CD4-positive, alpha-beta T cell treated with Interleukin-17A for 1 hour (primary cell): ENCODE data around the gene ASTN2.

Experiments used
- DNase-seq: peaks from one replicate; pipeline ENCODE4 v3.0.0-alpha.2; 2020

The ASTN2 gene

DNA sequence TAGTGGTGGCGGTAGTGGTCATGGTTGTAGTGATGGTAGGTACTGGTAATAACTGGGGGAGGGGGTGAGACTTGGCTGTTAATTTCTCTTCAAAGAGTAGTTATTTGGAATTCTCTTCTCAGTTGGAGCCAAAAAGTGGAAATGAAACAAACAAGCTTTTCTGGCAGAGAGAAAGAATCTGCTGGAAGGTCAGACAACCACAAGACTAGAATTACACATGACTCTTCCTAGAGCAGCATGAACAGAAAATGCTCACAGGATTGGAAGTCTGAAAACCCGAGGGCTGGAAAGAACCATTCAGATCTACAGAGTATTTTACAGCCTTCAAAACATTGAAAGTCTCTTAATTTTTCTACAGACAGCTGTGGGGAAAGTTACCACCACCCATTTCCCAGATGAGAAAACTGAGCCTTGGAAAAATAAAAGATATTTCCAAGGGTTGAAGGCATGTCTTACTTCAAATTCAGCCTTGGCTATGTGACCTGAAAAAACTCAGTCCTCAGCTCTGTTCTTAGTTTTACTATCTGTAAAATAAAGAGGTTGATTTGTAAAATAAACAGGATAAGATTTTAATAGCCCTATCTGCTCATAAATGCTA lies 770.7 kb downstream of the ASTN2 start:
- DNase-seq, result no peak

DNA sequence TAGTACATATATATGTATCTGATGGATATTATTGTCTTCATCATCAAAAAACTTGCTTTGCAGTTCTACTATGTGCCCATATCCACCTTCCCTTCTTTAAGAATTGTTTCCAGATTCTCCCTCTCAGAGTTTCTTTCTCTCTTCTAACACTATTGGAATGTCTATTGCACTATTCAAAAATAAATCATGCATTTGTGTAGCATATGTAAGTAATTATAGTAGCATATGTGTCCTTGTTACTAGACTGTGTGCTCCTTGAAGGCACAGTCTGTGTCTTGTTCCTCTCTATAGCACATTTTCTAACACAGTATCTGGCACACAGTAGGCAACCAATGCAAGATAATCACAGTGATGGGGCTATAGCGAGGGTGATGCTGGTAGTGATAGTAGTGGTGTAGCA lies 771.2 kb downstream of the ASTN2 start:
- no peak for DNase-seq

DNA sequence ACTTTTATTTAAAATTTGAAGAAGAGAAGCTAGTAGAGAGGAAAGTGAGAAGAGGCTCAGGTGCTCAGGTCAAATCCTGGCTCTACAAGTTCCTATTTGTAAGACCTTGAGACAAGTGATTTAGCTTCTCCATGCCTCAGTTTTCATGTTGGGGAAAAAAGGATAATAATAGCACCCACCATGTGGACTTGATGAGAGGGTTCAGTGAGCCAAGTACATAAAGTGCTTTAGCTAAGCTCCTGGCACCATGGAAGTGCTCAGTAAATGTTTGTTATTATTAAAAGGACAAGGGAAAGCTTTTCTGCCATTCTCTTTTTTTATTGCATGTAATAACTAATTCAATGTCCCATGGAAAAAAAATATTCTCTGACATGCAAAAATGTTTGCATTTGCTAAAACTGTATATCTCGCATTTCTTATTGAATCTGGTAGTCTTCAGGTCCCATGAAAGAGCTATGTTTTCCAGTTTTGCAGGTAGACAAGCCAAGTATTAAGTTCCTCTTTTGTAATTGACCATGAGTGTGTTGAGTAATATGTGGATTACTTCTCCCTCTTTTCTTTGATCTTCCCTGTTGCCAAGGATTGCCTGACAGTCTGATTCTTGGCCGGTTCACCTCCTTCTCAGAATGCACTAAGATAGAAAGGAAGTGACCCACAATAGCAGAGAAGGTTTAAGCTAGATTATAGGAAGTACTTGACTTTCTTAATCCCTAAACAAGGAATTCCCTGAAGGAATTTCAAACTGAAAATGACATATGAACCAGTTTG lies 773.4 kb downstream of the ASTN2 start:
- DNase-seq, result no peak

DNA sequence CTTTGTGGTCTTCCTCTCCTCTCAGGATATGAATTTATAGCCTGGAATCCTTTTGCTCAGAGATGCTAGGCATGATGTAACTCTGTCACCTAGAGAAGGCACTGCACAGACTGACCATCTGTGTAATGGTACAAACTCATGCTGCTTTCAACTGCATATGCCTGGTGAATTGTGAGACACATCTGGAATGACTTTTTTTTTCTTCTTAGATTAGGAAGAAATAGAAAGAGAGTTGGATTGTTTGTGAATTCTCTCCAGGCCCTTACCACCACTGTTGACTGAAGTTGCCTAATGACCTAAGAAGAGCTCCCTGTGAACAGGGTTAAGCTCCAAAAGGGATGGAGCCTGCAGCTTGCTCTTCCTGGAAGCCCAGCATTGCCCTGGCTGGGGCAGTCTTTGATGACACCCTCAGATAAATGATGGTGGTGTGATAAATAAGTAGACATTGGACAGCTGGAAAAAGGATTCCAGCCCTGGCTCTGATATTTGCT lies 775.6 kb downstream of the ASTN2 start:
- DNase-seq, result no peak

DNA sequence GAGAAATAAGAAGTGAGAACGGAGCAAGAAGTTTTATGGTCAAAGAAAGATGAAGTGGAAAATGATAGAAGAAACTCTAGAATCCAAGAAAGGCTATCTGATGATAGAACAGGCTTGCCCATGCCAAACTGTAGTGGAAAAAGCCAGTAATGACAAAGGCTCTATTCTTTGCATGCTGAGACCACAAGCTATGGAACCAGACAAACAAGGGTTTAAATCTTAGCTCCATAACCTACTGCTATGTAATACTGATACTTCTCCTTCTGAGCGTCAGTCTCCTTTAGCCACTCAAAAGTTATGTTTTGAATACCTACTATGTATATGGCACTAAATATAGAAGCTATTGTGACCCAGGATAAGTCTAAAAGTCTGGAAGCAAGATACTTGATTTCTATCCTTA lies 778.9 kb downstream of the ASTN2 start:
- DNase-seq, result no peak

DNA sequence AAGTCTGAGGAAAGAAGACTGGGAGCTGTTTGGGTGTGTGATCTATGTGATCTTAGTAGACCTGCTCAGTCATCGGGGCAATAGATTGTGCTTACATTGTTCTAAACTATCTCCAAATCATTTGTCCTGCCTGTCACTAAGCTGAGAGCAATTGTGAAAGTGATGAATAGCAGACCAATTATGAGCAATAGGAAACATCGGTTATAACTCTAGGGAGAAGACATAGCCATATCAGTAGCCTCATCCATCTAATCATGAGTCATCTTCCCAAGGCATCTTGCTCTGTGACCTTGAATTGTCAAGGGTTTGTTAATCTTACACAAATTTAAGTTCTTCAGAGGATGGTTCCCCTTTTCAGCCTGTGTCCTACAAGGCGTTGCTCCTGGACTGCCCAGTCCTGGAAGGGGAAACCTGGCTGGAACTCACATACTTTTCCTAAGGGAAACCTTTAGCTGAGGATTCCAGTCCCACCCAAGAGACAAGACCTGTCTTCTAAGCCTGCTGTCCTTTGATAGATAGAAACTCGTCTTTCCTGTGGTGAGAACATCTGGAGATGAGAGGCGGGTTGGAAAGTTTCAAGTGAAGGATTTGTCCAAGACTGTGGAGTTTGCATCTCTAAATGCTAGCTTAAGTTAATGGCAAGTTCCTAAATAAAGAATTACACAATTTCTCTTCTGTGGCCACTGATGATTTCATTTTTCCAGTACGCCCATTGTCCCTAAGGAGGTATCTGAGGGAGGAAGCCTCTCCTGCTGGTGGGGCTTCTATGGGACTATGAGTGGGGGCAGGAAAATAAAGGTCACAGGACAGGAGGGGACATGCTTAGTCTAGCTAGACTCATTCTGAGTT lies 781.6 kb downstream of the ASTN2 start:
- no peak for DNase-seq

DNA sequence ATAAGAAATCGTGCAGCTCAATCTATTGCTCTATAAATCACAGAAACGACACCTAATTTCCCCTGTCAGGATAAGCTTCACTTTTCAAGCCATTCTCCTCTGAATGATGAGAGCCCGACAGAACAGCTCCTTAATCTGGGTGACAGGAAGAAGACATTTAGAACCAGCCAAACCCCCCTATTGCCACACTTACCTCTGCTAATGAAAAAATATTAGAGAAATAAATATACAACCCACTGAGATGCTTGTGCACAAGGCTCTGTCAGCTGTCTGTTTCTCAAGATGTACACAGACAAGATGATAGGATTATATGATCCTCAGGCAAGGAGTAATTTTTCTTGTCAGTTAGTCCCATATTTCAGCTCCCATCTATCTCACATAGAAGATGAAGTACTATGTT lies 785.2 kb downstream of the ASTN2 start:
- DNase-seq, result no peak

DNA sequence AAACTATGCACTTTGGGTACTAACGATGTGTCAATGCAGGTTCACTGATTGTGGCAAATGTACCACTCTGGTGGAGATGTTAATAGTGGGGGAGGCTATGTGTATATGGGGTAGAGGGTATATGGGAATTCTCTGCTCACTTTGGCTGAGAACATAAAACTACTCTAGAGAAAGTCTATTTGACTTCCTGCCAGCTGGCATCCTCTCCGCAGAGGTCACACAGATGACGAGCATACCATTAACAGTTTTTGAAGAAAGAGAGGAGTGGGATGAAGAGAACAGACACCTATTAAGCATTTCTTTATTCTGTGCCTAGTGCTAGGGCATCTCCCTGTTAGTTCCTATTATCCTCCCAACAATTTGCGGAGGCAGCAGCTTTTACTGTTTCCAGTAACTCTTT lies 786.1 kb downstream of the ASTN2 start:
- no peak for DNase-seq

DNA sequence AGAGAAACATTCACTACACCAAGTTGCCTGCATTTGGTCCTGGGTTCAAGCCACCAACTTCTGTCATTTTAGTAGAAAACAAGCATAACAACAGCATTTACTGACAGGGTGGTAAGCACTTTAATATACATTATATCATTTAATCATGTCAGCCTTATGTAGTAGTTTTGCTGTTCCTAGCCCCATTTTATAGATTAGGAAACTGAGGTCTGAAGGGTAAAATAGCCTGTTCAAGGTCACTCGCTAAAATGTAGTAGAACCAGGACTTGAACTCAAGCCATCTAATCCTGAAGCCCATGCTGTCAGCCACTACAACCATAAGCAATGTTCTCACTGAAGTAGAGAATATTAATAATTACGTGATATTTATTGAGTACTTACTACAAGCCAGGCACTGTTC lies 787.4 kb downstream of the ASTN2 start:
- no peak for DNase-seq

DNA sequence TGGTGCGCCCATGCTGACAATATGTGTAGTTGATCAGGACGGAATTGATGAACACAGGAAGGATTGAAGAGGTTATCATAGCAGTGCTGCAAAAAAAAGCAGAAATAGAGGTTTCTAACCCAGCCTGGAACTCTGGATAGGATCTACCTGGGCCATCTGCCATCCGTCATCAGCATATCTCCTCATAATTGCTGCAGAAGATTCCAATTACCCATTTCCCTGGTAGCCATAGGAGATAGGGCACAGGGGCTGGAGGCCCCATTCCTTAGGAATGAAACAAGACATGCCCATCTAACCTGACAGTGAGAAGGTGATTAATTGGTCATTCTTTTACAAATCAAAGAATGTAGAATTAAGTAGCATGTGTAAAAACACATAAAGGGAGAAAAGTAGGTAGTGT lies 788.1 kb downstream of the ASTN2 start:
- DNase-seq, result no peak

DNA sequence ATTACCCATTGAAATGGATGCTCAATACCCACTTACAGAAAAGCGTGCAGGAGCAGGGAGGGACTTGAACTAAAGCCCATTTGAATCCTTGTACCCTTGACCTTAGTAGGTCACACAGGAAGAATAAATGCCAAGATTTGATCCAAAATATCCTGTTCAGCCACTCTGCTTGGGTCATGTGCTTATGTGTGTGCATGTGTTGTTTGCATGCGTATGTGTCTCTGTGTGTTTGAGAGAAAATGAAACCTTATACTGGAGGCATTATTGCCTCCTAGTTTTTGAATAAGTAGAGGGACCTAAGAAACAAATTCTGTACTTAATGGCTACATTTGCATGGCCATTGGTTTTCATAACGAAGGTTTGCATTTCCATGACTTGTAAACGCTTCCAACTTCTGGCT lies 791.1 kb downstream of the ASTN2 start:
- DNase-seq, result no peak

DNA sequence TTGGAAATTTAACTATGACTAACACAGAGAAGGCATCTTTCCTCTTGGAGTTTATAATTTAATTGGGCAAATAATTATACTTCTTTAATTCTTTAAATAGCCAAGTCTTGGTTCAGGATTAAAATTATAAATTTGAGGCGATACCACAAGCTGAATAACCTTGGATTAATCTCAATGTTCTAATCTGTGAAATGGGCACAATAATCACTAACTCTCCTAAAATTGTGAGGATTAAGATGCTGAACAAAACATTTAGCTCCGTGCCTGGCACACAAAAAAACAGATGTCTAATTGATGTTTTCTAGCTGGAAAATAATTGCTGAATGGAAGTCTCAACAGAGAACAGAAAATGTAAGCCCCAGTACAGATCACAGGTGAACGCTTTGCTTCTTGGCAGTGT lies 797.5 kb downstream of the ASTN2 start:
- no peak for DNase-seq

DNA sequence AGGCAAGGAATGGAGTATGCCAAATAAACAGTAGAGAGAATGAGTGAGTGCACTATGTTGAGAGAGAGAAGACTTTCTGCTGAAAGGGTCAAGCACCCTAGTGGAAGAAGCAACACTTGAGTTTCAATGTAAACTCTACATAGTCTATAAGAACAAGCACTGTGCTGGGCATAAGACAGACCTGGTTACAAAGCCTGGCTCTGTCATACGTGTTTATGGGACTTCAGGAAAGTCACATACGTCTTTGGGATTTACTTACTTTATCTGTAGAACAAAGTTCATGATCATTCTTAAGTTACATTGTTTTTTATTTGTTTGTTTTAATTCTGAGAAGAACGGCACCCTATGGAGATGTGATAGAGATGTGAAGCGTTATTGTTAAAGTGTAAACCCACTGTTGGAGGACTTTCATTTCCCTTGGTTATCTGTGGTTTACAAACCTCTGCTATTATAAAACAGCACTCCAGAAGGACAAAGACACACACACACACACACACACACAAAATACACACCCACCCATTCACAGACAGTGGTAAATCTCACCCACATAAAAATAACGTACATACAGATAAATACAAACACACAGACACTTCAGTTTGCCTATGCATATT lies 798.4 kb downstream of the ASTN2 start:
- DNase-seq, result no peak

DNA sequence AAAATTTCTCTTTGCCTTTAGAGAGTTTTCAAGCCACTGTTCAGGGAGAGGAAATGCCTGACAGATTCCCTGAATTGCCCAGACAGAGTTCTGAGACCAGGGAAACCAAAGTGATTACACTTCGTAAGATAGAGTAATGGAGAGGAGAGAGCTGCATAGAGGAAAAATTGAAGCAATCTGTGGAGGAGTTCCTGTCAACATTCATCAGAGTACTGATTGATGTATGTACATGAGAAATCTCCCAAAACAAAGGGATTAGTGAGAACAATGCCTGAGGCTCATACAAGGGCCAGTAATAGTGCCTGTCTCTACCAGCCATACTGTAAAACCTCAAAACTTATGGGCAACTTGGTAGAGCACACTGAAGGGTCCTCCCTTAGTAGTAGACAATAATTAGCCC lies 806.8 kb downstream of the ASTN2 start:
- no peak for DNase-seq

DNA sequence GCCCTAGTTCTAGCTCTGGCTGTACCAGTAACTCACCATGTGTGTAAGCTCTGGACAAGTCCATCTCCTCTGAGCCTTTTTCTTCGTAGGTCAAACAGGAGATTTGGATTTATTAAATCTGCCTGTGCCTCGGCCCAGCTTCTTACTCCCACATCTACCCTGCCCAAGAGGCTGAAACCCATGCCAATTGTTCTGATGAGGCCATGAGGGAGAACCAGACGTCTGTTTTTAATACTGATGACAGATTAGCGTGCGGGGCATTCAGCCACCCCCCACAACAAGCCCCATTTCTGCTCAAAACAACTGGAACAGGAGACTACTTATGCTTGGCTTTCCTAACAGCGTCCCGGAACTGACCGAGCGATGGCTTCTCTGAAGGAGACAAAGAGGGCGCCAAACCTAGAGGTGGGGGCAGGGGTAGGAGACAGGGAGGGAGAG lies 808.9 kb downstream of the ASTN2 start:
- no peak for DNase-seq

DNA sequence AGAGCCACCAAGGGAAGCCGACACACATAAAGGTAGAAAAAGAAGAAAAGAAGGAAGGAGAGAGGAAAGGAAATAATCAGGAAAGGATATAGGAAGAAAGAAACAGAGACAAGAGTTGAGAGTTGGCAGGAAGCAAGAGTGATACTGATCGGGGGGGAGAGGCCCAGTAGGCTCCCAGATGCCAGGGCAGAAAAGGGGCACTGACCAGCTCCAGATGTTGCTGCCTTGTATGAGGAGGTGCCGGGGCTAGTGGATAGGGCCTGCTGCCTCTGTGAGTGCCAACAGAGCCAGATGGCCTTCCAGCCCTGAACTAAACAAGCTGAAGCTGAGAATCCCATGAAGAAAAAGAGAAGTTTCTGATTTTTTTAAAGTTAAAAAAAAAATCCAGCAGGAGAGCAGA lies 809.8 kb downstream of the ASTN2 start:
- no peak for DNase-seq

DNA sequence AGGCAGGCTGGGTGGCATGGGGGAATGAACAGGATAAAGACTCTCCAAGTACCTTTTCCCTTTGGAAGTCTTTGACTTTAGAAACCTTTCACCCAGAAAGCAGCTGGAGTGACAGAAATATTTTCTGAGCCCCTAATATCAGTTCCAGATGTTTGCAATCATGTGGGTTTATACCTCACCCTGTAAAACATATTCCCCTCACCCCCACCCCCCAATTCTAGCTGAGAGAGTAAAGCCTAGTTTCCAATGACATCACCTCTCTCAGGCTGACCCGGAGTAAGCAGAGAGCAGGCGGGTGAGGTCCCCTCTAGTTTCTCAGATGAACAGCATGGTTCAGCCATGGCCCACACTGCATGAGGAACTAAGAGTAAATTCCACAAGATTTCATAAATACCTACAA lies 810.6 kb downstream of the ASTN2 start:
- DNase-seq, result no peak

DNA sequence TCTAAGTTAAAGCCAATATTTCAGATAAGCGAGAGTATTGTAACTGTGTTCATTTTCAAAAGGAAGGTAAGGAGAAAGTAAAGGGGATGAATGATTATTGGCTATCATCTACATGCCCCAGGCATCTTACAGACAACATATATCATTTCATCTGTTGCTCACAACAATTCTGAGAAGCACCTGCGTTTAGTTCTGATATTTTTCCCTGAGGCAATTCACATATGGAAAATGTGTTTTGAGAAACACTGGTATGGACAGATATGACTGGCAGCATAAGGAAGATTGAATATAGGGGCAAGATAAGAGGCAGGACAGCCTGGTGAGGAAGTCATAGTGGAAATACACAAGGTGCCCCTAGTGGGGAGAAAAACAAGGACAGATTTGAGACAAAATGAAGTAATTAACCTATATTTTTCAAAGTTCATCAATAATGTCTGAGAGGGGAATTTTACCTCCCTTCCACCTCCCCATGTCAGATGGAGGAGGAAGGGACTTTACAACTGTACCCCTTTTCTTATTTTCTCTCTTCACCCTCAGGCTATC lies 815.4 kb downstream of the ASTN2 start:
- DNase-seq, result no peak

DNA sequence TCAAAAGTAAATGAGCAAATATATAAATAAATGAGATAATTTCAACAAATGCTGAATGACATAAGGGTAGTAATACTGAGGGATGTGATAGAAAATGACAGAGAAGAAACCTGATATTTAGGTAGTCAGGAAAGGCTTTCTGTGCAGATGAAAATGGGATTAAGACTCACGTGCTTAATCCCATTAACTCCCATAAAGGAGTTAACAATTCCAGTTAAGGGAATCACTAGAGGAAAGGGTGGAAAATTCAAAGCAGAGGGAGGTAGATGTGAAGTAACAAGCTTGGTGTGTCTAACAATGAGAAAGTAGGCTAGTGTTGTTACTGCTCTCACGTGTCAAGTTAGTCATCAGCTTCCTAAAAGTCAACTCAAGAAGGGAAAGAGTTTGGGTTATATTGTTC lies 818.2 kb downstream of the ASTN2 start:
- DNase-seq, result no peak

DNA sequence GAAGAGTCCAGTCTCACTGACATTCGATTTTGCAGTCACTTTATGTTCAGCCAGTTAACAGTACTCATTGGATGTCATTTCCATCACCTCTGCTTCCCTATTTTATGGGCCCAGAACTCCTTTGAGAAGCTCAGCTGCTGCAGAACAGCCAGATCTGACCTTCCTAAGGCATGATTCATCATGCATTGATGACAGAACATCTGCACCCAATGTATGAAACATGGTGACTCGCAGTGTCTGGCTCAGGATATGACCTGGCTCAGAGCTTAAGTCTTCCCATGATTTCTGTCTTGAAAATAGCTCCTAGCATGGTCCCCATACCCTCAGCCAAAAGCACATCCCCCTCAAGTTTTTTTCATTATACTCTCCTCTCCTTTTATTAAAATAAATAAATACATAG lies 820.3 kb downstream of the ASTN2 start:
- DNase-seq, result no peak

DNA sequence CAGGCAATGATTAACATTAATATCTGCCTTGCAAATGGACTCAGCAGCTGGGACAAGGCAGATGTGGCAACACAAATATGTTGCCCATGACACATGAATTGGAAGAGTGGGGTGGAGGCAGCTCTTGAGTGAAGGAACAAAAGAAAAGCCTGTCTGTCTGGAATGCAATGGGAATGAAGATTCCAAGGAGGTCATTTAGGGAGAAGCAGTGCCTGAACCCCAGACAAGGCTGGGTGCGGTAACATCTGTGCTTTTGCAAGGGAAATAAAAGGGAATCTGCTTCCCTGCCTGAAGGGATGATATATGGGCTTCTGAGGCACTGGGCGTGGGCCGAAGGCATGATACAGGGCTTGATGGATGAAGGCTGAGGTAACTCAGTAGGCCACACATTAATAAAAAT lies 821.9 kb downstream of the ASTN2 start:
- DNase-seq, result no peak

DNA sequence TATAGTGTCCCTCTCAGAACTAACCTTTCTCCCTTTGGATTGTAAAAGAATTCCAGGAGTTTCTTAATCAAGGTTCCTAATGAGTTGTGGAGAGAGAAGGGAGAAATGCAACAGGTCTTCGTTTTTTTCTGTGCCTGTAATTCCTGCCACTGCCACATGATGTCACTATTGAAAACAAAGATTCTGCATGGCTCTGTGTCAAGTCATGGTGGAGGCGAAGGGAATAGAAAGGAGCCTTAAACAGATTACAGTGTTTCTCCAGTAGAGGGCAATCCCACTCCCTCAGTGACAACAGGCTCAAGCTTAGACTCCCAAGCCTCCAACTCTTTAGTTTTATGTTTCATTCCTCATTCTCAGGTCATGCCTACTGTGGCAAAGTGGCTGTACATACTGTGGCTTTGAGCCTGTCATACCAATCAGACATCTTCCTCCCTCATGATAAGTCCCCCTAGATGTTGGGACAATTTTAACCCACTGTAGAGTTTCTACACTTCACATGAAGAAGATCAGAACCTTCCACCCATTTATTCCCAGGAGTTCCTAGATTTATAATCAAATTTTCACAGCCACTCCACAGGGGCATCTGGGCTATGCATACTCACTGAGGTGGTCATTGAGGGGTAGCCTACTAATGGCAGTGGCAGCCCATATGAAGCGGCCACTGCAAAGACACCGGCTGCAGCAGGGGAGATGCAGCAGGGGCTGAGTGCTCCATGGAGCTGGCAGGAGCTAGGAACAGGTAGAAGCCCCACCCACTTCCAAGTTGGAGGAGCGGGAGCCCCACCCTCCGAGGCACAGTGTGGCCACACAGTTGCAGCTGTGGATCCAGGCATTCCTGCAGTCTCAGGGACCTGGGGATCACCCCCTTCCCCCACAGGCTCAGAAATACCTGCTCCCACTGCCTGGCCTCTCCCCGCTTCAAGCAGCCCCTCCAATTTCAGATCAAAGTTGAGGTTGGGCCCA lies 825.2 kb downstream of the ASTN2 start:
- peak; percentile 2 for DNase-seq
